ENCODE data around the gene CFAP97D2.
"Not testable (repeated sequence)": the region's sequence is repeated elsewhere in the genome, so short reads cannot be mapped to it uniquely, and the experiment has no call there.

CFAP97D2 gene

GRCh38 chr13:114249077-114249476, 70.0 kb downstream of the CFAP97D2 start:
- TF ChIP-seq CTCF (IDR thresholded peaks at IDR 0.05; ENCODE audit: low read depth, low read length), result no peak
- no peak overlapping the region for H3K4me3 ChIP-seq (ENCODE audit: low read depth, low read length)
- in situ Hi-C loops (cut with HindIII; ENCODE audit: low sequenced_read_pairs), result no loop called here
- DNase-seq (ENCODE audit: low read depth, low spot score), result no peak

DNA sequence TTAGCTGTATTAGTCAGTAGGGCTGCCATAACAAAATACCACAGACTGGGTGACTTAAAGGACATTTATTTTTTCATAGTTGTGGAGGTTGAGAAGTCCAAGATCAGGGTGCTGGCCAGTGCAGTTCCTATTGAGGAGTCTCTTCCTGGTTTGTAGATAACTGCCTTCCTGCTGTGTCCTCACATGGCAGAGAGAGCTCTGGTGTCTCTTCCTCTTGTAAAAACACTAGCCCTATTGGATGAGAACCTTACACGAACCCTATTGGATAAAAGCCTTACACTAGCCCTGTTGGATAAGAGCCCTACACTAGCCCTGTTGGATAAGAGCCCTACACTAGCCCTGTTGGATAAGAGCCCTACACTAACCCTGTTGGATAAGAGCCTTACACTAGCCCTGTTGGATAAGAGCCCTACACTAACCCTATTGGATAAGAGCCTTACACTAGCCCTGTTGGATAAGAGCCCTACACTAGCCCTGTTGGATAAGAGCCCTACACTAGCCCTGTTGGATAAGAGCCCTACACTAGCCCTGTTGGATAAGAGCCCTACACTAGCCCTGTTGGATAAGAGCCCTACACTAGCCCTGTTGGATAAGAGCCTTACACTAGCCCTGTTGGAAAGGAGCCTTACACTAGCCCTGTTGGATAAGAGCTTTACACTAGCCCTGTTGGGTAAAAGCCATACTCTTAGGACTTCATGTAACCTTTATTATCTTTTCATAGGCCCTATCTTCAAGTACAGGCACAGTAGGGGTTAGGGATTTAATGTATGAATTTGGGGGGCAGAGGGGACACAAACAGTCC, 72.8 kb downstream of the CFAP97D2 start:
- in situ Hi-C loops (cut with HindIII; ENCODE audit: low sequenced_read_pairs); DNase-seq (ENCODE audit: low read depth, low spot score); H3K4me3 ChIP-seq (ENCODE audit: low read depth, low read length): not testable (repeated sequence)

GRCh38 chr13:114256547-114256946, 77.5 kb downstream of the CFAP97D2 start:
- no peak for DNase-seq (ENCODE audit: low read depth, low spot score)
- TF ChIP-seq CTCF (IDR thresholded peaks at IDR 0.05; ENCODE audit: low read depth, low read length), result no peak
- H3K4me3 ChIP-seq (ENCODE audit: low read depth, low read length), result no peak overlapping the region
- in situ Hi-C loops (cut with HindIII; ENCODE audit: low sequenced_read_pairs), result no loop called here

DNA sequence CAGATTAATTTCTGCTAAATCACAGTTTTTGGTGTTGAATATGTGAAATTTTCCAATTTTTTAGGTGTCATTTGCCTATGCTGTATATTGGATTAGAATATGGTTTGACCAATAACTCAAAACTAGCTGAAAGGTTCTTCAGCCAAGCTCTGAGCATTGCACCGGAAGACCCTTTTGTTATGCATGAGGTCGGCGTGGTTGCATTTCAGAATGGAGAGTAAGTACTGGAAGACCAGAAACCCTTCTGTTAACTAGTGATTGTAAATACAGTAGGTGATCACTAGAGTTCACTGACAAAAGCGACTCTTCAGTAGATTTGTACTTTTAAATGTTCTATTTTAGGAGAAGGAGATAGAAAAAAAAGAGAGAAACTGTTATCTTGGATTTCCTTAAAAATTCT, 78.0 kb downstream of the CFAP97D2 start:
- no peak overlapping the region for H3K4me3 ChIP-seq (ENCODE audit: low read depth, low read length)
- TF ChIP-seq CTCF (IDR thresholded peaks at IDR 0.05; ENCODE audit: low read depth, low read length), result no peak
- in situ Hi-C loops (cut with HindIII; ENCODE audit: low sequenced_read_pairs), result no loop called here
- no peak for DNase-seq (ENCODE audit: low read depth, low spot score)

GRCh38 chr13:114258589-114258988, 79.5 kb downstream of the CFAP97D2 start:
- in situ Hi-C loops (cut with HindIII; ENCODE audit: low sequenced_read_pairs), result no loop called here
- DNase-seq (ENCODE audit: low read depth, low spot score), result no peak
- TF ChIP-seq CTCF (IDR thresholded peaks at IDR 0.05; ENCODE audit: low read depth, low read length), result no peak
- H3K4me3 ChIP-seq (ENCODE audit: low read depth, low read length), result no peak overlapping the region

- TF ChIP-seq CTCF (IDR thresholded peaks at IDR 0.05; ENCODE audit: low read depth, low read length), result no peak
- in situ Hi-C loops (cut with HindIII; ENCODE audit: low sequenced_read_pairs), result no loop called here
Observed at GRCh38 chr13:114259374-114259773, 80.3 kb downstream of the CFAP97D2 start.

DNA sequence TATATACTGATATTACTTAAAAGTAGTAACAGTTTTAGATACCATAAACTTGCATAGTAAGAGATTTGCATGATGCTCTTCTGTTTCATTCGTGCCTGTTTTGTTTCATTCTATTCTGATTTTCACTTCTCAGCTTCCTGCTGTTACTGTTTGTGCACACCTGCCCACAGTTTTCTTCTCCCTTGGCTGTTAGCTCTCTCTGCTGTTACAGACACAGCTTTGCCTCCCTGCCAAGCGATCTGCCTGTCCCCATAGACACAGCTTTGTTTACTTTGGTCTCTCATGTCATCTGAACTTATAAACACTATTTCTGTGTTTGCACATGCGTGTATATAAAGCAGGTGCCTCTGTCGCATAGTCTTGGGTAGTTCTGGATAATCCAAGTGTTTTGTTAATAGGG, 80.9 kb downstream of the CFAP97D2 start:
- no peak for TF ChIP-seq CTCF (IDR thresholded peaks at IDR 0.05; ENCODE audit: low read depth, low read length)
- no peak overlapping the region for H3K4me3 ChIP-seq (ENCODE audit: low read depth, low read length)
- no peak for DNase-seq (ENCODE audit: low read depth, low spot score)
- in situ Hi-C loops (cut with HindIII; ENCODE audit: low sequenced_read_pairs), result no loop called here

More at GRCh38 chr13:114259374-114259773, 80.3 kb downstream of the CFAP97D2 start:
- no peak for DNase-seq (ENCODE audit: low read depth, low spot score)
- H3K4me3 ChIP-seq (ENCODE audit: low read depth, low read length), result no peak overlapping the region
